K562 (cell line): ENCODE data around the gene UVRAG. TPM values are rescaled to one million over a fixed set of nuclear protein-coding genes. Genes with fewer than 3 reads are reported as not detected.

ENCODE experiments used
- ATAC-seq: fragments of 200-7000 bp; cut with Tn5 transposase; 3 replicates; pipeline ENCODE4 v1.9.1; 2020; ENCODE audit warnings: moderate library complexity
- BruUV-seq: library from RNA; stranded (reverse); fragments of 400-500 nt; replicated peaks from 2 replicates; lab custom pipeline; 2021; lab: Mats Ljungman, UMichigan
- CTCF ChIA-PET: fragments of 300-600 bp; formaldehyde crosslinking; extraction: SDS; loops from one replicate; lab custom pipeline; 2021; ENCODE audit warnings: low intra/inter-chr PET ratio; lab: Yijun Ruan, JAX
- POLR2A ChIA-PET: fragments of 300-600, 350-650 bp; sonication (Branson Sonifier 250); formaldehyde crosslinking; extraction: SDS; loops from one replicate; lab custom pipeline; 2021; ENCODE audit warnings: antibody characterized with exemption, inconsistent platforms; lab: Yijun Ruan, JAX
- DNase-seq, 4 experiments: peaks; one replicate each; pipeline versions ENCODE4 v3.0.0 to v3.0.0-alpha.2; 2011 to 2018; ENCODE audit warnings: low spot score in 3 of 4, mixed read lengths in 3 of 4; ENCODE audit errors: extremely low read depth in 1 of 4
- FAIRE-seq: peaks from 2 replicates; lab custom pipeline; 2011; peaks lifted over from hg19 to GRCh38; lab: Jason Lieb, UNC
- H2AFZ ChIP-seq: 2 replicates; pipeline ENCODE4 v1.6.0; 2011; ENCODE audit warnings: low read depth, low read length, control low read depth, inconsistent platforms
- H3K27ac ChIP-seq: fragments of 200-600 bp; 3 replicates; pipeline ENCODE4 v1.8.0; 2011; ENCODE audit warnings: low read depth, mild to moderate bottlenecking, control low read depth, inconsistent platforms, low read length, moderate library complexity, mixed read lengths; ENCODE audit errors: extremely low read depth
- H3K27me3 ChIP-seq, 2 experiments: fragments of 300-600 bp in 1 of 2; 2 replicates in 1 of 2; 3 replicates in 1 of 2; pipeline versions ENCODE4 v1.6.0 to v1.8.0; 2011; ENCODE audit warnings: inconsistent platforms in 2 of 2, low read length in 2 of 2, mild to moderate bottlenecking in 1 of 2, mixed read lengths in 1 of 2, moderate library complexity in 1 of 2; ENCODE audit not compliant: control insufficient read depth in 2 of 2, insufficient read depth in 2 of 2
- H3K36me3 ChIP-seq: fragments of 300-600 bp; 3 replicates; pipeline ENCODE4 v1.8.0; 2011; ENCODE audit warnings: mild to moderate bottlenecking, low read length, inconsistent platforms; ENCODE audit not compliant: control insufficient read depth, insufficient read depth
- H3K4me1 ChIP-seq, 2 experiments: fragments of 200-600 bp in 1 of 2; replicated peaks in 1 of 2; 2 replicates in 1 of 2; 3 replicates in 1 of 2; pipeline versions ENCODE4 v1.5.1 to v1.8.0; 2011; ENCODE audit warnings: inconsistent platforms in 2 of 2, low read length in 2 of 2, mild to moderate bottlenecking in 1 of 2, mixed read lengths in 1 of 2, moderate library complexity in 1 of 2; ENCODE audit not compliant: control insufficient read depth in 2 of 2, insufficient read depth in 2 of 2
- H3K4me2 ChIP-seq: 2 replicates; pipeline ENCODE4 v1.6.1; 2011; ENCODE audit warnings: low read length, control low read depth, inconsistent platforms, mixed read lengths; ENCODE audit not compliant: insufficient read depth
- H3K4me3 ChIP-seq: fragments of 200-600 bp; sonication (generic), shearing (Covaris generic); 2 replicates; pipeline ENCODE4 v1.5.1; 2016; ENCODE audit warnings: control low read depth, inconsistent platforms
- H3K79me2 ChIP-seq: fragments of 200-600 bp; 3 replicates; pipeline ENCODE4 v1.8.0; 2011; ENCODE audit warnings: low read length, inconsistent platforms; ENCODE audit not compliant: control insufficient read depth, insufficient read depth
- H3K9ac ChIP-seq, 2 experiments: 2 replicates each; pipeline versions ENCODE4 v1.6.0 to v1.6.1; 2011; ENCODE audit warnings: low read depth in 2 of 2, low read length in 2 of 2, control low read depth in 1 of 2, inconsistent platforms in 1 of 2, mild to moderate bottlenecking in 1 of 2, mixed read lengths in 1 of 2; ENCODE audit not compliant: insufficient read depth in 1 of 2
- H3K9me1 ChIP-seq: one replicate; pipeline ENCODE4 v1.6.0; 2011; ENCODE audit warnings: inconsistent platforms, mild to moderate bottlenecking, low read length, moderate library complexity; ENCODE audit not compliant: control insufficient read depth, insufficient read depth
- H3K9me3 ChIP-seq: replicated peaks from 2 replicates; pipeline ENCODE4 v1.5.1; 2011; ENCODE audit warnings: low read depth, low read length, inconsistent platforms; ENCODE audit not compliant: control insufficient read depth, insufficient read depth
- H4K20me1 ChIP-seq: replicated peaks from 2 replicates; pipeline ENCODE4 v1.6.1; 2011; ENCODE audit warnings: low read length, inconsistent platforms, mixed read lengths; ENCODE audit not compliant: control insufficient read depth, insufficient read depth
- ARNT ChIP-seq, 2 experiments: fragments of 450-650 bp; IDR thresholded peaks; 2 replicates each; pipeline ENCODE4 v1.6.1; 2016; ENCODE audit warnings: mild to moderate bottlenecking in 1 of 2
- FOXK2 ChIP-seq, 2 experiments: fragments of 450-650 bp; IDR thresholded peaks in 1 of 2; conservative IDR thresholded peaks in 1 of 2; 2 replicates each; pipeline ENCODE4 v1.6.1; 2016; ENCODE audit warnings: low read depth in 2 of 2, mild to moderate bottlenecking in 1 of 2
- HLTF ChIP-seq: fragments of 450-650 bp; IDR thresholded peaks from 2 replicates; pipeline ENCODE4 v1.6.1; 2016
- MIER1 ChIP-seq: fragments of 450-650 bp; IDR thresholded peaks from 2 replicates; pipeline ENCODE4 v1.6.1; 2016; ENCODE audit warnings: antibody characterized with exemption, mild to moderate bottlenecking, low read depth
- SREBF1 ChIP-seq: fragments of 150-350 bp; IDR thresholded peaks from 2 replicates; pipeline ENCODE4 v1.6.1; 2014; ENCODE audit warnings: antibody characterized with exemption, low read depth, low read length, borderline replicate concordance
- TAF7 ChIP-seq: fragments of 450-650 bp; IDR thresholded peaks from 2 replicates; pipeline ENCODE4 v1.6.1; 2016; ENCODE audit warnings: missing genetic modification characterization, missing compliant biosample characterization
- TAL1 ChIP-seq: fragments of 450-650 bp; IDR thresholded peaks from 2 replicates; pipeline ENCODE4 v1.6.1; 2016; ENCODE audit warnings: mild to moderate bottlenecking
- whole genome bisulfite sequencing: fragments of 100-300 bp; shearing (Covaris generic); methylation state at CpG from one replicate; pipeline ENCODE4 v1.1.6; 2016; ENCODE audit warnings: low coverage, mixed read lengths; ENCODE audit not compliant: insufficient coverage; ENCODE audit errors: missing lambda C conversion rate; 5-methylcytosine and 5-hydroxymethylcytosine counted together
- in situ Hi-C: fragments of 300-500 bp; cut with MboI; formaldehyde crosslinking; loops from 4 replicates; pipeline ENCODE4 v1.15.0; 2018; ENCODE audit warnings: inconsistent platforms, mixed read lengths
- intact Hi-C: fragments of 100-400 bp; cut with micrococcal nuclease; formaldehyde crosslinking; loops from 2 replicates; pipeline ENCODE4 v1.14.2; 2022
- polyA plus RNA-seq, 8 experiments: library from polyadenylated mRNA; depleted of rRNA in 4 of 8; stranded (reverse) in 5 of 8; unstranded in 3 of 8; fragments of >200 nt; fragmentation: Nextera tagmentation in 2 of 8; fragmentation: Illumina TruSeq in 1 of 8; extraction: Ambion mirVana in 2 of 8; extraction: Trizol in 1 of 8; gene quantifications; 2 replicates each; pipeline versions ENCODE4 v1.2.1 to v1.2.3, GENCODE V29; 2011 to 2014; ENCODE audit warnings: inconsistent platforms in 1 of 8, missing spikeins in 1 of 8
- total RNA-seq, 7 experiments: library from RNA; depleted of rRNA in 6 of 7; stranded (reverse); fragments of >200 nt in 6 of 7; fragmentation: Illumina TruSeq in 2 of 7; extraction: Trizol in 2 of 7; gene quantifications; 2 replicates each; pipeline versions ENCODE4 v1.2.1 to v1.2.3, GENCODE V29; 2011 to 2021; ENCODE audit warnings: low replicate concordance in 1 of 7
- TF ChIP-seq, protein P1 (sequence below), 2 experiments: fragments of 450-650 bp; IDR thresholded peaks; 2 replicates each; pipeline ENCODE4 v1.6.1; 2016
- TF ChIP-seq, protein P2 (sequence below), 2 experiments: fragments of 450-650 bp; conservative IDR thresholded peaks; 2 replicates each; pipeline ENCODE4 v1.6.1; 2017; ENCODE audit warnings: mild to moderate bottlenecking in 2 of 2, moderate library complexity in 2 of 2
- TF ChIP-seq, protein P3 (sequence below): sonication (generic); formaldehyde crosslinking; IDR thresholded peaks from 2 replicates; pipeline ENCODE4 v1.8.0; 2022; ENCODE audit warnings: mild to moderate bottlenecking, missing genetic modification reagents
- TF ChIP-seq, protein P4 (sequence below): fragments of 250-450 bp; sonication (Bioruptor Pico); IDR thresholded peaks from 2 replicates; pipeline ENCODE4 v1.5.0; 2020; ENCODE audit warnings: mild to moderate bottlenecking

The UVRAG gene
- total and polyA plus RNA-seq, 9 of the 15 experiments (the other 6 are each of a cell fraction or from before 2014, with no cell fraction given), result 3.1 to 17.8 (median 12.4) TPM

DNA sequence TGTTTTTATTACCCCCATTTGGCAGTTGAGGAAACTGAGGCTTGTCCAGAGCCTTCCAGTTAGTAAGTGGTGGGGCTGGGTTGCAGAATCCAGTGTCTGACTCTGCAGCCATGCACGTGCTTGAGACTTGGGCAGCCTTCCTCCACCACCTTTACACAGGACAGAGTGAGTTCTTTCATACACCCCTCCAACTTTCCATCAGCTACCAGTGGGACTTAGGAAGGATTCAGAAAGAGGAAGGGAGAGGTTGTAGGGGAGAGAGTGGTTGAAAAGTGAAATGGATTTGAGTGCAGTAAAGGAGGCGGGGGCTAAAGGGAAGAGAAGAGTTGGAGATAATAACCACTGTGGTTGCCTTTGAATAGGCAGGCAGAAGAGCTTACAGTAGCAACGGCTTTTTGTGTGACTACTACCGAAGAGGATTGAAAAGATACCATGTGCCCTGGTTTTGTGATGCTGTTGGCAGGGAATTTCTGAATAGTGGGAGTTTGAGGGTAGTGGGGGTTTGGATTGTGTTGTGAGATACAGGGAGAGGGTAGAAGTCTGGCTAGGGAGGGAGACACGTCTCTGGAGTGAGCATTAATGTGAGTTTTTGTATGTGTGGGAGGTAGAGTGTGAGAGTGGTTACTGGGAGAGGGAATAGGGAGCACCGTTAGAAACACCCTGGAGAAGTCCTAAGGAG, 1.7 kb downstream of the UVRAG start:
- Histone ChIP-seq H3K27ac (peak overlapping the region; percentile 79), H3K4me3 (peak overlapping the region; percentile 87), H4K20me1 (no peaks in the 10 kb centered on the region; the same call in 1 of the 2 replicates), H3K36me3 (no peaks in the 10 kb centered on the region), H2AFZ (peak overlapping the region; percentile 57; the same call in 1 of the 2 replicates), H3K4me1 (peaks cover 14 to 24% of the 10 kb centered on the region in 2 experiments), H3K9ac (peak overlapping the region; percentile 75 to 80), H3K4me2 (peak overlapping the region; percentile 84), H3K9me1 (no peaks in the 10 kb centered on the region), H3K9me3 (no peaks in the 10 kb centered on the region), H3K79me2 (peaks cover 59% of the 10 kb centered on the region), H3K27me3 (no peaks in the 10 kb centered on the region)
- ATAC-seq, result peak; percentile 12
- 2% methylated on average over 6 of the region's 6 CpGs for WGBS
- in situ Hi-C loops (no loop called here), intact Hi-C loops (no loop called here)
- FAIRE-seq, result peak; percentile 65
- ChIA-PET CTCF (no interaction called here), POLR2A (interaction anchor here (0.5 to 1.1 kb wide), 3 partner anchors 10 to 74 kb away, joined by 3 to 7 read pairs (median 3); no protein-coding TSS in a partner anchor)
- DNase-seq, result peak in 2 of 4 experiments; percentile 33 to 55
- no TSS peak for BruUV-seq
- 0 out of 2 replicates have a peak, but pooled peaks have one; percentile 26 for TF ChIP-seq HLTF
- 0 out of 4 replicates have a peak, but pooled peaks of 1 of the 2 experiments have one; percentile 12 for TF ChIP-seq ARNT (IDR thresholded peaks at IDR 0.05)
- TF ChIP-seq, protein P1, sequence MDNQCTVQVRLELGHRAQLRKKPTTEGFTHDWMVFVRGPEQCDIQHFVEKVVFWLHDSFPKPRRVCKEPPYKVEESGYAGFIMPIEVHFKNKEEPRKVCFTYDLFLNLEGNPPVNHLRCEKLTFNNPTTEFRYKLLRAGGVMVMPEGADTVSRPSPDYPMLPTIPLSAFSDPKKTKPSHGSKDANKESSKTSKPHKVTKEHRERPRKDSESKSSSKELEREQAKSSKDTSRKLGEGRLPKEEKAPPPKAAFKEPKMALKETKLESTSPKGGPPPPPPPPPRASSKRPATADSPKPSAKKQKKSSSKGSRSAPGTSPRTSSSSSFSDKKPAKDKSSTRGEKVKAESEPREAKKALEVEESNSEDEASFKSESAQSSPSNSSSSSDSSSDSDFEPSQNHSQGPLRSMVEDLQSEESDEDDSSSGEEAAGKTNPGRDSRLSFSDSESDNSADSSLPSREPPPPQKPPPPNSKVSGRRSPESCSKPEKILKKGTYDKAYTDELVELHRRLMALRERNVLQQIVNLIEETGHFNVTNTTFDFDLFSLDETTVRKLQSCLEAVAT (IDR thresholded peaks at IDR 0.05), result peak in 1 of 2 experiments; percentile 75; a peak in 2 of 4 replicates
- 0 out of 2 replicates have a peak, but pooled peaks have one; percentile 40 for TF ChIP-seq MIER1
- TF ChIP-seq FOXK2 (conservative IDR thresholded peaks at IDR 0.05 in 1 of 2, IDR thresholded peaks at IDR 0.05 in 1 of 2; ENCODE audit: low read depth in 2 of 2), result peak in 1 of 2 experiments; percentile 24; a peak in 1 of 4 replicates
- TF ChIP-seq TAF7 (tag), result no peak
- TF ChIP-seq, protein P2, sequence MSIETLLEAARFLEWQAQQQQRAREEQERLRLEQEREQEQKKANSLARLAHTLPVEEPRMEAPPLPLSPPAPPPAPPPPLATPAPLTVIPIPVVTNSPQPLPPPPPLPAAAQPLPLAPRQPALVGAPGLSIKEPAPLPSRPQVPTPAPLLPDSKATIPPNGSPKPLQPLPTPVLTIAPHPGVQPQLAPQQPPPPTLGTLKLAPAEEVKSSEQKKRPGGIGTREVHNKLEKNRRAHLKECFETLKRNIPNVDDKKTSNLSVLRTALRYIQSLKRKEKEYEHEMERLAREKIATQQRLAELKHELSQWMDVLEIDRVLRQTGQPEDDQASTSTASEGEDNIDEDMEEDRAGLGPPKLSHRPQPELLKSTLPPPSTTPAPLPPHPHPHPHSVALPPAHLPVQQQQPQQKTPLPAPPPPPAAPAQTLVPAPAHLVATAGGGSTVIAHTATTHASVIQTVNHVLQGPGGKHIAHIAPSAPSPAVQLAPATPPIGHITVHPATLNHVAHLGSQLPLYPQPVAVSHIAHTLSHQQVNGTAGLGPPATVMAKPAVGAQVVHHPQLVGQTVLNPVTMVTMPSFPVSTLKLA (conservative IDR thresholded peaks at IDR 0.05), result peak in 1 of 2 experiments; percentile 63; a peak in 2 of 4 replicates
- TF ChIP-seq, protein P3, sequence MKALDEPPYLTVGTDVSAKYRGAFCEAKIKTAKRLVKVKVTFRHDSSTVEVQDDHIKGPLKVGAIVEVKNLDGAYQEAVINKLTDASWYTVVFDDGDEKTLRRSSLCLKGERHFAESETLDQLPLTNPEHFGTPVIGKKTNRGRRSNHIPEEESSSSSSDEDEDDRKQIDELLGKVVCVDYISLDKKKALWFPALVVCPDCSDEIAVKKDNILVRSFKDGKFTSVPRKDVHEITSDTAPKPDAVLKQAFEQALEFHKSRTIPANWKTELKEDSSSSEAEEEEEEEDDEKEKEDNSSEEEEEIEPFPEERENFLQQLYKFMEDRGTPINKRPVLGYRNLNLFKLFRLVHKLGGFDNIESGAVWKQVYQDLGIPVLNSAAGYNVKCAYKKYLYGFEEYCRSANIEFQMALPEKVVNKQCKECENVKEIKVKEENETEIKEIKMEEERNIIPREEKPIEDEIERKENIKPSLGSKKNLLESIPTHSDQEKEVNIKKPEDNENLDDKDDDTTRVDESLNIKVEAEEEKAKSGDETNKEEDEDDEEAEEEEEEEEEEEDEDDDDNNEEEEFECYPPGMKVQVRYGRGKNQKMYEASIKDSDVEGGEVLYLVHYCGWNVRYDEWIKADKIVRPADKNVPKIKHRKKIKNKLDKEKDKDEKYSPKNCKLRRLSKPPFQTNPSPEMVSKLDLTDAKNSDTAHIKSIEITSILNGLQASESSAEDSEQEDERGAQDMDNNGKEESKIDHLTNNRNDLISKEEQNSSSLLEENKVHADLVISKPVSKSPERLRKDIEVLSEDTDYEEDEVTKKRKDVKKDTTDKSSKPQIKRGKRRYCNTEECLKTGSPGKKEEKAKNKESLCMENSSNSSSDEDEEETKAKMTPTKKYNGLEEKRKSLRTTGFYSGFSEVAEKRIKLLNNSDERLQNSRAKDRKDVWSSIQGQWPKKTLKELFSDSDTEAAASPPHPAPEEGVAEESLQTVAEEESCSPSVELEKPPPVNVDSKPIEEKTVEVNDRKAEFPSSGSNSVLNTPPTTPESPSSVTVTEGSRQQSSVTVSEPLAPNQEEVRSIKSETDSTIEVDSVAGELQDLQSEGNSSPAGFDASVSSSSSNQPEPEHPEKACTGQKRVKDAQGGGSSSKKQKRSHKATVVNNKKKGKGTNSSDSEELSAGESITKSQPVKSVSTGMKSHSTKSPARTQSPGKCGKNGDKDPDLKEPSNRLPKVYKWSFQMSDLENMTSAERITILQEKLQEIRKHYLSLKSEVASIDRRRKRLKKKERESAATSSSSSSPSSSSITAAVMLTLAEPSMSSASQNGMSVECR (CRISPR knock-in tag), result peak; percentile 54; the same call in 1 of the 2 replicates
- TF ChIP-seq SREBF1, result no peak
- peak; percentile 21; the same call in 1 of the 2 replicates for TF ChIP-seq TAL1
- TF ChIP-seq, protein P4, sequence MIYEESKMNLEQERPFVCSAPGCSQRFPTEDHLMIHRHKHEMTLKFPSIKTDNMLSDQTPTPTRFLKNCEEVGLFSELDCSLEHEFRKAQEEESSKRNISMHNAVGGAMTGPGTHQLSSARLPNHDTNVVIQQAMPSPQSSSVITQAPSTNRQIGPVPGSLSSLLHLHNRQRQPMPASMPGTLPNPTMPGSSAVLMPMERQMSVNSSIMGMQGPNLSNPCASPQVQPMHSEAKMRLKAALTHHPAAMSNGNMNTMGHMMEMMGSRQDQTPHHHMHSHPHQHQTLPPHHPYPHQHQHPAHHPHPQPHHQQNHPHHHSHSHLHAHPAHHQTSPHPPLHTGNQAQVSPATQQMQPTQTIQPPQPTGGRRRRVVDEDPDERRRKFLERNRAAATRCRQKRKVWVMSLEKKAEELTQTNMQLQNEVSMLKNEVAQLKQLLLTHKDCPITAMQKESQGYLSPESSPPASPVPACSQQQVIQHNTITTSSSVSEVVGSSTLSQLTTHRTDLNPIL (CRISPR knock-in tag), result no peak
